ENCODE data around the gene PRICKLE2. TPM values are rescaled to one million over a fixed set of nuclear protein-coding genes. Genes with fewer than 3 reads are reported as not detected.
A peak's percentile ranks its signal among the peaks of the same experiment; 100 is the strongest.

The PRICKLE2 gene
- total and polyA plus RNA-seq, 2 experiments from 2014 or later = 1.1 to 12.5 TPM

- TF ChIP-seq CREB1 (CRISPR knock-in tag; IDR thresholded peaks at IDR 0.05; ENCODE audit: low read depth) (no peak), EZH2 (IDR thresholded peaks at IDR 0.05; ENCODE audit: low read depth, unreplicated experiment) (no peak), CTCF (conservative IDR thresholded peaks at IDR 0.05; ENCODE audit: low read depth in 2 of 2) (no peak), ZNF462 (CRISPR knock-in tag; IDR thresholded peaks at IDR 0.05) (0 out of 2 replicates have a peak, but pooled peaks have one; percentile 1), EZH2phosphoT487 (IDR thresholded peaks at IDR 0.05; ENCODE audit: unreplicated experiment) (no peak)
- ATAC-seq (peak; percentile 49), DNase-seq (ENCODE audit: low spot score) (no peak)
- Histone ChIP-seq H3K79me2 (replicated peaks; ENCODE audit: insufficient read depth) (no peaks in the 10 kb centered on the region), H3K36me3 (ENCODE audit: insufficient read depth) (no peaks in the 10 kb centered on the region), H3K27me3 (ENCODE audit: insufficient read depth) (no peaks in the 10 kb centered on the region), H4K20me1 (replicated peaks; ENCODE audit: insufficient read depth) (no peaks in the 10 kb centered on the region), H3F3A (replicated peaks; ENCODE audit: low read depth) (no peaks in the 10 kb centered on the region), H3K27ac (ENCODE audit: low read depth) (no peak overlapping the region; the same call in 1 of the 2 replicates), H2AFZ (no peak overlapping the region), H3K4me2 (0 out of 2 replicates have a peak overlapping the region, but pooled peaks have one; percentile 10), H3K4me3 (no peak overlapping the region), H3K4me1 (ENCODE audit: insufficient read depth) (no peaks in the 10 kb centered on the region), H3K9me2 (ENCODE audit: insufficient read depth) (no peaks in the 10 kb centered on the region)
- H3K4me1 Mint-ChIP-seq = peaks cover 8% of the 10 kb centered on the region
- peaks cover 8% of the 10 kb centered on the region for H3K27me3 Mint-ChIP-seq (ENCODE audit: insufficient read depth, low read depth, poor library complexity)
- H3K4me3 Mint-ChIP-seq = no peak overlapping the region
- H3K9me3 Mint-ChIP-seq = no peaks in the 10 kb centered on the region
- peak overlapping the region; percentile 85 for H3K27ac Mint-ChIP-seq
- peaks cover 9% of the 10 kb centered on the region; the same call in 1 of the 3 replicates for H3K36me3 Mint-ChIP-seq (ENCODE audit: low read depth)
These were observed 81.7 kb downstream of the PRICKLE2 start for GRCh38 chr3:64143409-64144130.

Data from GM23338 (cell line).